KG1 (cell line): ENCODE data around the gene MLC1.

Experiments used
- DNase-seq: peaks from one replicate; lab custom pipeline; 2025; lab: John Stamatoyannopoulos, UW

Gene MLC1

DNA sequence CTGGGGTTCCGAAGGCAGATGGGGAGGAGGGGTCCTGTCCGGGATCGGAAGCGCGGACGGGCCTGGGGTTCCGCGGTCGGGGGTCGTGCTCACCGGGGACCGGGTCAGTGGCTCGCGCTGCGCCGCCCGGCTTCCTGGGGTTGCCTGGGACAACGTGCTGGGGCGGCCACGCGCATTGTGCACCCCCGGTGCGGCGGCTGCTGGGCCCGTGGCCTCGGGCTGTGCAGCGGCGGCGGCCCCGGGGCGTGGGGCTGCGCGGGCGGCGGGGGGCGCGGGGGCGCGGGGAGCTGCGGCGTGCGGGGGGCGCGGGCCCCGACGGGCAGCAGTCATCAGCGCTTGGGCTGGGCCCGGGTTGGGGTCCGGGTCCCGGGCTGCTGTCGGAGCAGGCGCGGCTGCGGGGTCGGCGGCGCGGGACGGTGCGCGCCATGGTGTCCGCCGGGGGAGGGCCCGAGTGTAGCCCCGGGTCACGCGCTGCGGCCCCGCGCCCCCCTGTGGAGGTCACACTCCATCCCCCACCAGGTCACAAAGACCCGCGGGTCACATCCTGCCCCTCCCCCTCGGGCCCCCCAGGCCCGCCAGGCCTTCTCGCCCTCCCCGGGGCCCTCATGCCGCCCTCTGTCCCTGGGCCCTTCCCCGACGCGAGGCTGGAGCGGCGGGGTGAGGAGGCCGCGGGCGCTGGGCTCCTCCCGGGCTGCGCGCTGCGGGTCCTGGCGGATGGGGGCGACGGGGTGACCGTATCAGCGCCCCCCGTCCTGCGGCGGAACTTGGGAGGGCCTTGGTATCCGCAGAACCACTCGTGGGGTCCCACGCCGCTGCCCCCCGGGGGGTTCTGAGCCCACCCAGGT, 26.9 kb downstream of the MLC1 start, which contains the start of gene TTLL8:
TTLL8 (minus strand) TSS at position 238 of the 845 bp plus-strand sequence.
- no peak for DNase-seq

DNA sequence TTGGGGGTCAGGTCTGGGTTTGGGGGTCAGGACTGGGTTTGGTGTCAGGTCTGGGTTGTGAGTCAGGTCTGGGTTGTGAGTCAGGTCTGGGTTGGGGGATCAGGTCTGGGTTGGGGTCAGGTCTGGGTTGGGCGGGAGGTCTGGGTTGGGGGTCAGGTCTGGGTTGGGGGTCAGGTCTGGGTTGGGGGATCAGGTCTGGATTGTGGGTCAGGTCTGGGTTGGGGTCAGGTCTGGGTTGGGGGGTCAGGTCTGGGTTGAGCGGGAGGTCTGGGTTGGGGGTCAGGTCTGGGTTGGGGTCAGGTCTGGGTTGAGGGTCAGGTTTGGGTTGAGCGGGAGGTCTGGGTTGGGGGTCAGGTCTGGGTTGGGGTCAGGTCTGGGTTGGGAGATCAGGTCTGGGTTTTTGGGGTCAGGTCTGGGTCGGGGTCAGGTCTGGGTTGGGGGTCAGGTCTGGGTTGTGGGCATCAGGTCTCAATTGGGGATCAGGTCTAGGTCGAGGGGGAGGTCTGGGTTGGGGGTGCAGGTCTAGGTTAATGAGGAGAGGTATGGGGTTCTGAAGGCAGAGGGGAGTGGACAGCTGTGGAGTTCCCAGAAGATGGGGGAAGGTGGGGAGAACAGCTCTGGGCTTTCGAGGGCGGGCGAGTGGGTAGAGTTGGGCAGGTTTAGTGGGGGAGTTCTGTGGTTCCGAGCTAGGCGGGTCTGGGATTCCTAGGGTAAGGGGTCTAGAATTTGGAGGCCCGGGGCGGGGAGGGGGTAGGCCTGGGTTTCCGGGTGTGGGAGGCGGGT, 27.8 kb downstream of the MLC1 start:
- no peak for DNase-seq

DNA sequence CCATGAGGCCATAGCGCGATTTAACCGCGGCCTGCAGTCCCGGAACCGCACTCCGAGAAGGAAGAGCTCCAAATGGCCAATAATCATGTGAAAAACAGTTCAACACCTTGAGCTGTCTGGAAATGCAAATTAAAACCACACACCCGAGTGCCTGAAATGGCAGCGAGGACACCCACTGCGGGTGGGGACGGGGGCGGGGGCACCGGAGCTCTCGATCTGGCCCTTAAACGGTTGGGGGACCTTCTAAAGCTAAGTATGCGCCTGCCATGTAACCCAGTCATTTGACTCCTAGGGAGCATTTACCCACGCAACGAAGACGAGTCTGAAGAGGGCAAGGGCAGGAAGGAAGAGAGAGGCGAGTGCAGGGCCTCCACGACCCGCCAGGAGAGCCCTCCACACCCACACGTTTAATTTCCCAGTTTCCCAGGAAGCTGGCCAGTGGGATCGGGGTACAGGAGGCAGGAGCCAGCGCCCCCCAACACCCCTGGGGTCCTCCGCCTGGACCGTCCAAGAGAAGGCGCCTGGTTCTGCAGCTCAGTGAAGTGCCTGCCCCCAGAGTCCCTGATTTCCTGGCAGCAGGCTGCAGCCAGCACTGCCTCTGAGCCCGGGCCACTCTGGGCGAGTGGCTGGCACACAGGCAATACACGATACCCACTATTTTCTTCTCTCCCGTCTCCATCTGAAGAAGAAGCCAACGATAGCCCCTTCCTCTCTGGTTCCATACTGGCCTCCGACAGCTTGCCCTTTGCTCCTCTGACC, 28.8 kb downstream of the MLC1 start:
- DNase-seq, result no peak

DNA sequence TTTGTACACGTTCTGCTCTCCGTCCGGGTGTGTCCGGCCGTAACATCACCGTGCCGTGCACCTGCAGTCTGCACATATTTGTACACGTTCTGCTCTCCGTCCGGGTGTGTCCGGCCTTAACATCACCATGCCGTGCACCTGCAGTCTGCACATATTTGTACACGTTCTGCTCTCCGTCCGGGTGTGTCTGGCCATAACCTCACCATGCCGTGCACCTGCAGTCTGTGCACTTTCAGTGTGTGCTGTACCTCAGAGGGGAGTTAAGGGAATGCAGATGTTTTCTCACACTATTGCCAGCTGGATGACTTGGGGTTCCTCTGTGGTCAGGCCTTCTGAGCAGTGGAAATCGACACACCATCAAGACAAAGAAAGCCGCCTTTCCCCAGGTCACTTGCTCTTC, 31.4 kb downstream of the MLC1 start:
- no peak for DNase-seq

DNA sequence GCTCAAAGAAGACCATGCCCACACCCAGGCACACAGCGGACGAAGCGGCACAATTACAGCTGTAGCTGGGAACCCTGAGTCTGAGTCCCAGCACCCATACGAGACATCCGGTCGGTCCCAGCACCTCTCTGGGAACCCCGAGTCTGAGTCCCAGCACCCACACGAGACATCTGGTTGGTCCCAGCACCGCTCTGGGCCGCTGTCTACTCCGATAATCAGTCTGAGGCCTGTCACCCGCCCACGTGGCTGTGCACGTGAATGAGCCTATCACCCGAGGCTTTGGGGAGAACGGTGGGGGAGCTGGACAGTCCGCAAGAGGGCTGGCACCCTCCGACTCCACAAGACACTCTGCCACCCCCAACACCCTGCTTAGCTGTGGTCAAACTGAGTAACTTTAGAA, 33.3 kb downstream of the MLC1 start:
- no peak for DNase-seq

DNA sequence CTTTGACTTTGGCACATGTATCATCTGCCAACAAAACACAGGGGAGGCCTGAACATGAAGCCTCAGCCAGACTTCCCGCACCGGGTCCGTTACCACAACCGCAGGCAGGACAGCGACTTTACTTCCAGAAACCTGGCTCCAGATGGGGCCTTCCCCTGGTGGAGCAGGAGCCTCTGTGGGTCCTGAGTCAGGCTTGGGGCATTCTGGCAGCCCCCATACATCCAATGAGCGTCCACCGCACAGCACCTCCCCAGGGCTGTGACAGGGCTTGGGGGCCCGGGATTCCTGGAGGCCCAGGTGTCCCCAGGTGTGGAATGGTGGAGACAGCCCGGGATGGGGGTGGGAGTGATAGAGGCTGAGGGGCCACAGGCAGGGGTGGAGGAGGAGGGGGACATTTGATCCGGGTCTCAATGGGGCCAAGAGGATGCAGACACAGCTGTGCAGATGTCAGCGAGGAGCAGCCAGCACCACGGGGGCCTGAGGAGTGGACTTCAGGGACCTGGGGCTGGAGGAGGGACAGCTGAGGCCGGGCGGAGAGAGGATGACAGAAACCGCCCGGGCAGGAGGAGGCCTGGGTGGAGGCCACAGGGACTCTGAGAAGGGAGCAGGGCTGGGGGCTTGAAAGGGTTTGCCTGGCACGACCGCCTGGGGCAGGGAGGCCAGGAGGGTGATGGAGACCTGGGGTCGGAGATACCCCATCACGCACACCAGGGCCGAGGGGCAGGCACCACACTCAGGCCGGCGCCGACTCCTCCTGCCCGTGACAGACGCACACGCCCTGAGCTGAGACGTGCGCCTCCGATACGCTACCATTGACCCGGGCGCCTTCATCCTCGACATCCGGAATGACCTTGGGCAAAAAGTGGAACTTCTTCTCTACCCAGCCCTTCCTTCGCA, 35.7 kb downstream of the MLC1 start:
- DNase-seq, result no peak

DNA sequence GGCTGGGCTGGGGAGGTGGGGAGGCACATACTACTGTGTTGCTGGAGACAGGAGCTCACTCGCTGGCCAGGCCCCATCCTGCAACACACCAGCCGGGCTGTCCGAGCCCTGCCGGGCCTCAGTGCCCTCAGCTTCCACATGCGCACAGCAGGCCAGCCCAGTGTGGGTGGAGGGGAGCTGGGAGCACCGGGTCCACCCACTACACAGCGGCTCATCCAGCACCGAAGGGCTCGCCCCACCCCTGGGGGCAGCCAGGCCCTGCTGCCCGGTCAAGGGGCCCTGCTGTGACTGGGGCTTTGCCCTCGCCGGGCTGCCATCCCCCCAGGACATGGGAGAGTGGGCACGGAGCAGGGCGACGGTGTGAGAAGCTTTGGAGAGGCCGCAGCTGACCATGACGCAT, 36.4 kb downstream of the MLC1 start:
- DNase-seq, result no peak

DNA sequence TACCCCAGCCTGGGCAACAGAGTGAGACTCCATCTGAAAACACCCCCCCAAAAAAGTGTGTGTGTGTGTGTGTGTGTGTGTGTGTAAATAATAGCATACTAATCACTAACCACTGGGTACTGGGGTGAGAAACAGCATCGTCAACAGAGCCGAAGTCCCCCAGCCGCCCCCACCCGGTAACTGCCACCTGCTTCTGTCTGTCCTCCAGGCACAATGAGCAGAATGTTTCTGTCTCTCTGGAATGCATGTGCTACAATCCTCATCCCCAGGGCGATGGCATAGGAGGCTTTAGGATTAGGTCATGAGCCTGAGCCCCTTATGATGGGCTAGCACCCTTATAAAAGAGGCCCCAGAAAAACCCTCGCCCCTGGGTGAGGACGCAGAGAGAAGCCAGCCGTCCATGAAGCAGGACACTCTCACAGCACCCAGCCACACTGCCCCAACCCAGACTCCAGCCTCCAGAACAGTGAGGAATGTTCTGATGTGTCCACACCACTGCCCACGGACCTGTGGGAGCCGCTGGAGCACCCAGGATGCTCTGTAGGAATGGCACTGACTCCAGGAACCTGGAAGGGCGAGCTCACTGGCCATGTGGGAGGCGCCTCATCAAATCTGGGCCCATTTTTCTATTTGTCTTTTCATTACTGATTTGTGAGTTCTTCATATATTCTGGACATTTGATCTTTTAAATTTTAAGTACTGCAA, 37.0 kb downstream of the MLC1 start:
- DNase-seq, result no peak

DNA sequence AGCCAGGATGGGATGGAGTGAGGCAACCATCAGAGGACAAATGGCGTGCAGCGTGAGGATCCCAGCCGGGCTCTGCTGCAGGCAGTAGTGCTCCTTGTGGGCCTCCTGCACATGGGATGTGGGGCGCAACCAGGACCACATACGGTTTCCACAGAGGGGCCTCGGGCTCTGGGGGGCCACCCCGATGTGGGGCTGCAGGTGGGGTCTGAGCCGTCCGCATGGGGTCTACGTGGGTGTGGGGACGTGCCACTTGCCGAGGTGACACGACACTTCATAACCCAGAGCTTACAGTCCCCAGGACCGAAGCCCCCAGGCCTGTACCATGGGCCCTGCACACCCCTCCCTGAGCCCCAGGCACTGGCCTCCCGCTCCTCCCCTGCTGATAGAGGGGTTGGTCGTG, 37.9 kb downstream of the MLC1 start:
- DNase-seq, result no peak

DNA sequence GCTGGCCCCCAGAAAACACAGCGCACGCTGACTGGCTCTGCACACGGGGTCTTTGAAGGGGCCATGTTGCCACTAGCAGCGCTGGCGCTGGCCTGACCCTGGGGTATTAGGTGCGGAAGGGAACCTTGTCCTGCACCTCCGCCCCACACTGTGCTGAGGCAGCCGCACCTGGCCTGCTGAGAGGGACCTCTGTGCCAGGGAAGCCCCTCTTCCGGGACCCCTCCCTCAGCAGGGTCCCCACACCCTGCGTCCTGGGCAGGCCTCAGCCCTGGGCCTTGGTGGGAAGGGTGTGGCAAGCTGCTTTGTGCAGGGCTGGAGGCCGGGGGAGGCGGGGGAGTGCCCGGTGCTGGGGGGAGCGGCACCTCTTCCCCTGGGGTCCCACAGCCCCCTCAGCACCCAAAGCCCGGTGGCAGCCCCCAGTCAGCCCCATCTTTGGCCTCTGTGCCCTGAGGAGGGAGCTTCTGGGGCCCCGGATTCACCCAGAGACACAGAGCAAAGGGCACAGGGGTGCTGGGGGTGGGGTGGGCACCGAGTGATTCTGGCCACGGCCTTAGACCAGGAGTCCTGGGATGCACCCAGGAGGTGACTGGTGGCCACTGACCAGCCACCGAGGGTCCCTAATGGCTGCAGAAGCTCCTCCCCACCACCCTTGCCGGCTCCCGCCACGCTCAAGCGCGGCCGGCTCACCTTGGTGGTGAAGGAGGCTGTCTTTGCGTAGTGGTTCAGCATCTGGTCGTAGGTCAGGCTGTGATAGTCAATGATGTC, 38.6 kb downstream of the MLC1 start:
- no peak for DNase-seq

DNA sequence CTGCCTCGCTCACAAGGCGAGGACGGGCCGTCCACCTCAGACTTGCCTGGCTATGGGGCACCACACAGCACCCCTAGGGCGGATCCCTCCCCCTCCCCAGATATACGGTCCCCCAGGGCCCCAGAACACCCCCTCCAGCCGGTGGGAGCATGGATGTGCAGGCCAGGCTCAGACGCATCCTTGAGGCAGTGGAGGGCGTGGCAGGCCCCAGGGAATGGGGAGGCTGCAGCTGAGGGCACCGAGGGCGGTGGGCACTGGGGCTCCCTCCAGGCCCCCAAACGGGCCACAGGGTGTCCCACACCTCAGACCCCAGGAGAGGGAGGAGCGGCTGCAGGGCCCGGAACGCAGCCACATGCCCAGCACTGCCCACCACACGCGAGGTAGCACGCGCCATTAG, 39.2 kb downstream of the MLC1 start:
- DNase-seq, result no peak

DNA sequence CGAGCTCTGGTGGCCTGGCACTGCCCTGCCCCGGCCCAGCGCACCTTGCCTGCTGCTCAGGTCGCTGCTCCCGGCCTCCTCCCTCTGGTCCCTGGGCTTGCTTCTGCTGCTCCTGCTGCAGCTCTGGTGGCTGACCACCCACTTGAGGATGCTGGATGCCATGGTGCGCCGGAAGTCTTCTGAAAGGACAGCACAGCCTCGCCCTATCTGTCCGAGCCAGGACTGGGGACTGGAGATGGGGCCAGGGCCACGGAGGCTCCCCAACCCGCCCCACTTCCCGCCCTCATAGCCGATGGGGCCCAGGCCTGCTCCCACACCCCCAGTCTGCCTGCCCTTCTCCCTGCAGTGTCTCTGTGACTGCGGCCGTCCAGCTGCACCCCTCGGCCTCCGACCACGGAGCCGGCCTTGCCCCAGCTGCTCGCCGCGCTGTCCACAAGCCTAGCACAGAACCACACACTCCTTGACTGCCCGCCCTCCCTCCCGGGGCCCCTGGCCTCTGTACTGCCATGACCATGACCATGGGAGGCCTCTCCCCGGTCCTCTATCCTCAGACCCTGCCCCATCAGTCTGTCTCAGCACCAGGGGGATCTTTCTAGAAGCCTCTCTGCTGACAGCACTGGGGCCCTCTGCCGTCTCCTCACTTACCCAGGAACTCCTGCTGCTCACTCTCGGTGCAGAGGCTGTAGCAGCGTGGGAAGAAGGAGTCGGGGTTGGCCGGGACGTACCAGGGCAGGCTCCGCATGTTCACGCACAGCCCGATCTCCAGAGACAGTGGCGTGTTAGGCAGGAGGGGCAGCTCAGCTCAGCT, 39.8 kb downstream of the MLC1 start:
- DNase-seq, result no peak

DNA sequence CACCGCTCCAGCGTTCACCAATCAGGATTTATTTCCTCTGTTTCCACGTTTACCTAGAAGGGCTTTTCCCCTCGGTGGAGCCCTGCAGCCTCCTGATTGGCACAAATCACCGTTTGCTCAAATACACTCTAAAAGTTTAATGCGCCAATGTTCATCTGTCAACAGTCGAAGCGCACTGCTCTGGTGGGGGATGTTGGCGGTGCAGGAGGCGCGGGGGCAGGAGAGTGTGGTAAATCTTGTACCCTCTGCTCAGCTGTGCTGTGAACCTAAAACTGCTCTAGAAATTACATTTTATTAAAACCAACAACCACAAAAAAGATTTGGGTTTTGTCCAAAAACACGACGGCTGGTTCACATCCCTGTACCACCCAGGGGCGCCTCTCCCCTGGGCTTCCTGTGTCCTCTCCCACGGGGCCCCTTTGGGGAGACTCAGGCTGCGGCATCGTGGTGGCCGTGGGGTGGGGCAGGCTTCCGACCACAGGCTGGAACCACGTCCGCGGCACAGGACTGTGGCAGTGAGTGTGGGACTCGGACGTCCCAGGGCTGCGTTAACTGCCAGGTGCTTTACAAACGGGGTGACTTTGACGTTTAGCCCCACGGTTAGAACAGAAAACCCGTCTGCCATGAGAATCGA, 40.6 kb downstream of the MLC1 start:
- DNase-seq, result no peak

DNA sequence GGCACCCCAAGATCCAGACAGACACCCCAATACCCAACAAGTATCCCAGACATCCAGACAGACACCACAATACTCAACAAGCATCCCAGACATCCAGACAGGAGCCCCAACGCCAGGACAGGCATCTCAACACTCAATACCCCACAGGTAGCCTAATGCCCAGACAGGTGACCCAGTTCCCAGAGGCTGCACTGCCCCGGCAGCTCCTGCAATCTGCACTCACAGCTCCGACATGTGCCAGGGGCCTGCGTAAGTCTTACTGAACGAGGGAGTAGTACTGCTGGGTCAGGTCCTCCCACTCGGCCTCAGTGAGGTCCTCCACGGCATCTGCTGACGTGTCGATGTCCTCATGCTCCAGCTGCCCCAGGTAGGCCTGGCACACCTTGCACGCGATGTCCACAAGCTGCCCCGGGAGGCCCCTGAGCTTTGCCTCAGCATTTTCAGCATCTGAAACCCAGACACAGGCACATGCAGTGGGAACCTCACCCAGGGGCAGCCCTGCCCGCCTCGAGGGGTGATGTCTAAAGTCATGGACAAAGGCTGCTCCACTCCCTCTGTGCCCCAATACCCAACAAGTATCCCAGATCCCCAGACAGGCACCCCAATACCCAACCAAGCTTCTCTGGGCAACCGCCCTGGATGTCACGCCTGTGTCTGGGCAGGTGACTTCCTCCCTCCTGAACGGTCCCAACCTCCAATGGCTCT, 43.7 kb downstream of the MLC1 start:
- no peak for DNase-seq

DNA sequence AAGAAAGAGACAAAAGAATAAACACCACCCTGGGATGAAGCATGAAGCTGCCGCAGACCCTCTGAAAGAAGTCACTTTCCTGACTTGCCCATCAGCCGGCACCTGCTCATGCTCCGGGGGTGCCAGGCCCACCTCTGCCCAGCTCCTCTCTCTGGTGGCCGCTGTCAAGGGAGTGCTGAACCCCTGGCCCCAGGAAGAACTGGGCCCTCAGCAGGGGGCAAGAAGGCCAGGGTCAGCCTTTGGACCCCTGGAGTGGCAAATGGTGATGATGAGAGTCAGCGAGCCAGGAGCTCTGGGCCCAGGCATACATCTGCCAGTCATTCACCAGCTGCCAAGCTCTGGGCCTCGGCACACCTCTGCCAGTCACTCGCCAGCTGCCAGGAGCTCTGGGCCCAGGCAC, 44.5 kb downstream of the MLC1 start:
- DNase-seq, result no peak

DNA sequence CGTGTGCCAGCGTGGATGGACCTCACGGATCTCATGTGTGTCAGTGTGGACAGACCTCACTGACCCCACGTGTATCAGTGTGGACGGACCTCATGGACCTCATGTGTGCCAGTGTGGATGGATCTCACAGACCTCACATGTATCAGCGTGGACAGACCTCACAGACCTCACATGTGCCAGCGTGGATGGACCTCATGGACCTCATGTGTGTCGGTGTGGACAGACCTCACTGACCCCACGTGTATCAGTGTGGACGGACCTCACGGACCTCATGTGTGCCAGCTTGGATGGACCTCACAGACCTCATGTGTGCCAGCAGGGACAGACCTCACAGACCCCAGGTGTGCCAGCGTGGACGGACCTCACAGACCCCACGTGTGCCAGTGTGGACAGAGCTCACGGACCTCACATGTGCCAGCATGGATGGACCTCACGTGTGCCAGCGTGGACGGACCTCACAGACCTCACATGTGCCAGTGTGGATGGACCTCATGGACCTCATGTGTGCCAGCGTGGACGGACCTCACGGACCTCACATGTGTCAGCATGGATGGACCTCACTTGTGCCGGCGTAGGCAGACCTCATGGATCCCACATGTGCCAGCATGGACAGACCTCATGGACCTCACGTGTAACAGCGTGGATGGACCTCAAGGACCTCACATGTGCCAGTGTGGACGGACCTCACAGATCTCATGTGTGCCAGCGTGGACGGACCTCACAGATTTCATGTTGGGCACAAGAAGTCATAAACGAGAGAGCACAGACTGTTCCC, 45.4 kb downstream of the MLC1 start:
- no peak for DNase-seq

DNA sequence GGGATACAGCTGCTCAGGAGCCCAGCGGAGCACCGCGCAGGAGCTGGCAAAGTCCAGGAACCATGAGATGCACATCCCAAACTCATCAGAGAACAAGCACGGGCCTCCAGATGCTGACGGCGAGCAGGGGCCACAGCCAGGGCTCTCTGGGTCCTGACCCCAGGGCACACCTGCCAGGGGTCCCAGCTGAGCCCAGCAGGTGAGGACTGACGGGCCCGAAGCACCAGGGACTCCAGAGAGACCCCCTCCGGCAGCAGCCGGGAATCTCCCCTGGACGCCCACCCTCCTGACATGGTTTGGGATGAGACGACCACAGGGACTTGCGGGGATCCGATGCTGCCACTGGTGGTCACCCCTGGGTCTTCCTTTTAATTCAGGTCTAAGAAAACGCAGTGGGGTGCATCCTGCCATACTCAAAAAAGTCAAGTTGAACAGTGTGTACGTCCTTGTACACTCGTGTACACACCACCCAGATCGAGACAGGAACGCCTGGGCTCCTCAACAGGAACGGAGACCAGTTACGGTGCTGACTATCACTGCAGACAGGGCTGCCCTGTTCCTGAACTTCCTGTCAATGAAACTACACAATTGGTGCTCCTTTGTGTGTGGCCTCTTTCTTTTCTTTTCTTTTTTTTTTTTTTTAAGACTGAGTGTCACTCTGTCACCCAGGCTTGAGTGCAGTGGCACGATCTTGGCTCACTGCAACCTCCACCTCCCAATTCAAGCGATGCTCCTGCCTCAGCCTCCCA, 49.1 kb downstream of the MLC1 start:
- no peak for DNase-seq
